Panc1 (cell line): ENCODE measurements around the gene CD276. TPM values are rescaled to one million over a fixed set of nuclear protein-coding genes. Genes with fewer than 3 reads are reported as not detected.

Experiments used
- ATAC-seq: fragments of 200-7000 bp; cut with Tn5 transposase; 2 replicates; pipeline ENCODE4 v1.9.1; 2020; ENCODE audit warnings: mild to moderate bottlenecking, moderate library complexity
- BruUV-seq: library from RNA; stranded (reverse); fragments of 400-500 nt; replicated peaks from 2 replicates; lab custom pipeline; 2021; lab: Mats Ljungman, UMichigan
- CTCF ChIA-PET: fragments of 300-600 bp; sonication (Branson Sonifier 250); formaldehyde crosslinking; loops from one replicate; lab custom pipeline; 2022; ENCODE audit warnings: antibody characterized with exemption; lab: Charles Lee
- POLR2A ChIA-PET: fragments of 300-600 bp; sonication (Branson Sonifier 250); formaldehyde crosslinking; loops from one replicate; lab custom pipeline; 2022; ENCODE audit warnings: antibody characterized with exemption; lab: Charles Lee
- DNase-seq: peaks from one replicate; pipeline ENCODE4 v3.0.0-alpha.2; 2010; ENCODE audit warnings: low read depth, low spot score
- H3K27ac ChIP-seq: 2 replicates; pipeline ENCODE4 v1.5.1; 2011; ENCODE audit warnings: mild to moderate bottlenecking, low read length, inconsistent platforms
- H3K27me3 ChIP-seq: fragments of 200-500 bp; sonication (Bioruptor generic); 2 replicates; pipeline ENCODE4 v1.6.0; 2014; ENCODE audit warnings: low read length, inconsistent platforms; ENCODE audit not compliant: control insufficient read depth, insufficient read depth
- H3K36me3 ChIP-seq: fragments of 200-500 bp; sonication (Bioruptor generic); 2 replicates; pipeline ENCODE4 v1.5.1; 2014; ENCODE audit warnings: inconsistent platforms, mild to moderate bottlenecking, low read length, moderate library complexity; ENCODE audit not compliant: control insufficient read depth, insufficient read depth
- H3K4me1 ChIP-seq: 2 replicates; pipeline ENCODE4 v1.5.1; 2011; ENCODE audit warnings: inconsistent platforms, mild to moderate bottlenecking, low read length, moderate library complexity; ENCODE audit not compliant: control insufficient read depth, insufficient read depth
- H3K4me3 ChIP-seq, 2 experiments: 2 replicates each; pipeline ENCODE4 v1.5.1; 2011 to 2012; ENCODE audit warnings: low read depth in 2 of 2, low read length in 2 of 2, mild to moderate bottlenecking in 2 of 2, inconsistent platforms in 1 of 2, moderate library complexity in 1 of 2
- H3K9me3 ChIP-seq: fragments of 200-500 bp; sonication (Bioruptor generic); 2 replicates; pipeline ENCODE4 v1.5.1; 2014; ENCODE audit warnings: low read depth, mild to moderate bottlenecking, inconsistent platforms, low read length, moderate library complexity; ENCODE audit not compliant: control insufficient read depth, insufficient read depth
- POLR2AphosphoS5 ChIP-seq: IDR thresholded peaks from 2 replicates; pipeline ENCODE4 v1.6.1; 2012; ENCODE audit warnings: mild to moderate bottlenecking, low read depth, low read length, moderate library complexity
- SIN3A ChIP-seq: IDR thresholded peaks from 2 replicates; pipeline ENCODE4 v1.6.1; 2012; ENCODE audit warnings: low read depth, mild to moderate bottlenecking, low read length, moderate library complexity, borderline replicate concordance; ENCODE audit not compliant: insufficient read depth
- TCF7L2 ChIP-seq: IDR thresholded peaks from 2 replicates; pipeline ENCODE4 v1.6.1; 2011; ENCODE audit warnings: mild to moderate bottlenecking, low read depth, low read length, inconsistent platforms
- in situ Hi-C: cut with HindIII; loops from 2 replicates; pipeline ENCODE4 v1.10.0; 2016; ENCODE audit warnings: low sequenced_read_pairs, low pct_unique_long_range_greater_than_20kb
- intact Hi-C: fragments of 100-400 bp; cut with micrococcal nuclease; formaldehyde crosslinking; loops from one replicate; pipeline ENCODE4 v1.10.0; 2022; ENCODE audit not compliant: unreplicated experiment
- total RNA-seq: library from RNA; stranded (reverse); gene quantifications from one replicate; pipeline ENCODE4 v1.2.1, GENCODE V29; 2021; ENCODE audit not compliant: unreplicated experiment
- TF ChIP-seq, protein P1 (sequence below): fragments of 450-650 bp; IDR thresholded peaks from 2 replicates; pipeline ENCODE4 v1.5.1; 2017; ENCODE audit warnings: mild to moderate bottlenecking
- TF ChIP-seq, protein P2 (sequence below), 2 experiments: IDR thresholded peaks; 2 replicates each; pipeline ENCODE4 v1.6.1; 2011 to 2012; ENCODE audit warnings: low read depth in 2 of 2, control low read depth in 1 of 2, low read length in 1 of 2, mild to moderate bottlenecking in 1 of 2, moderate library complexity in 1 of 2; ENCODE audit not compliant: insufficient read depth in 1 of 2

CD276 gene
- total RNA-seq, 1 experiment from 2014 or later: 99.1 TPM

DNA sequence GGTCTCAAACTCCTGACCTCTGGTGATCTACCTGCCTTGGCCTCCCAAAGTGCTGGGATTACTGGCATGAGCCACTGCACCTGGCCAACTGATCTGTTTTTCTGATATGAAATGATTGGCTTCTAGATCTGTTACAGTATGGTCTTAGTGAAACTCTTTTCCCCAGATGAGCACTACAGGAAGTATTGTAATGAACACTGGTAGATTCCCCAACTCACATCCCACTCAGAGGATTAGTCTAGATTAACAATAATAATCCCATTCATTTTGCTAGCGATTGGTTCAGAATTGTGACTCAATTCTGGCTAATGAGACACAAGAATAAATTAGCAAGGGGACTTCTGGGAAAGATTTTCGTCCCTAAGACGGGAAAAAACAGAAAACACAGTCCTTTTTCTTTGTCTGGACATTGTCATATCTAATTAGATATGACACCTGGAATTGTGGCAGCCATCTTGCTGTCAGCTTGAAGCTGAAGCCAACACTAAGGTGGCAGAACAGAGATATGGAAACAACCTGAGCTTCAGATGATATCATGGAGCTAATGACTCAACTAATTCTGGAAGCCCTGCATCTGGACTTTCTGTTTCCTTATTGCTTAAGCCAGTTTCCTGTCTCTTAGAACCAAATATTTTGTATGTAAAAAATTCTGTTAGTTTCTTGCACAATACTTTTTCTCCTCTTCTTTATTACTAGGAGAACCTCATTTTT, 33.6 kb upstream of the CD276 start:
- H3K9me3 ChIP-seq: no peaks in the 10 kb centered on the region
- no peak overlapping the region for H3K27ac ChIP-seq
- POLR2A ChIA-PET: no interaction called here
- no peaks in the 10 kb centered on the region for H3K4me1 ChIP-seq
- no peak overlapping the region for H3K4me3 ChIP-seq
- no TSS peak for BruUV-seq
- CTCF ChIA-PET: no interaction called here
- in situ Hi-C loops: no loop called here
- intact Hi-C loops: no loop called here
- H3K36me3 ChIP-seq: no peaks in the 10 kb centered on the region
- TF ChIP-seq, protein P1, sequence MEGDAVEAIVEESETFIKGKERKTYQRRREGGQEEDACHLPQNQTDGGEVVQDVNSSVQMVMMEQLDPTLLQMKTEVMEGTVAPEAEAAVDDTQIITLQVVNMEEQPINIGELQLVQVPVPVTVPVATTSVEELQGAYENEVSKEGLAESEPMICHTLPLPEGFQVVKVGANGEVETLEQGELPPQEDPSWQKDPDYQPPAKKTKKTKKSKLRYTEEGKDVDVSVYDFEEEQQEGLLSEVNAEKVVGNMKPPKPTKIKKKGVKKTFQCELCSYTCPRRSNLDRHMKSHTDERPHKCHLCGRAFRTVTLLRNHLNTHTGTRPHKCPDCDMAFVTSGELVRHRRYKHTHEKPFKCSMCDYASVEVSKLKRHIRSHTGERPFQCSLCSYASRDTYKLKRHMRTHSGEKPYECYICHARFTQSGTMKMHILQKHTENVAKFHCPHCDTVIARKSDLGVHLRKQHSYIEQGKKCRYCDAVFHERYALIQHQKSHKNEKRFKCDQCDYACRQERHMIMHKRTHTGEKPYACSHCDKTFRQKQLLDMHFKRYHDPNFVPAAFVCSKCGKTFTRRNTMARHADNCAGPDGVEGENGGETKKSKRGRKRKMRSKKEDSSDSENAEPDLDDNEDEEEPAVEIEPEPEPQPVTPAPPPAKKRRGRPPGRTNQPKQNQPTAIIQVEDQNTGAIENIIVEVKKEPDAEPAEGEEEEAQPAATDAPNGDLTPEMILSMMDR: no peak
- no peak for TF ChIP-seq SIN3A
- no peak for TF ChIP-seq TCF7L2
- no peak for TF ChIP-seq POLR2AphosphoS5
- TF ChIP-seq, protein P2, sequence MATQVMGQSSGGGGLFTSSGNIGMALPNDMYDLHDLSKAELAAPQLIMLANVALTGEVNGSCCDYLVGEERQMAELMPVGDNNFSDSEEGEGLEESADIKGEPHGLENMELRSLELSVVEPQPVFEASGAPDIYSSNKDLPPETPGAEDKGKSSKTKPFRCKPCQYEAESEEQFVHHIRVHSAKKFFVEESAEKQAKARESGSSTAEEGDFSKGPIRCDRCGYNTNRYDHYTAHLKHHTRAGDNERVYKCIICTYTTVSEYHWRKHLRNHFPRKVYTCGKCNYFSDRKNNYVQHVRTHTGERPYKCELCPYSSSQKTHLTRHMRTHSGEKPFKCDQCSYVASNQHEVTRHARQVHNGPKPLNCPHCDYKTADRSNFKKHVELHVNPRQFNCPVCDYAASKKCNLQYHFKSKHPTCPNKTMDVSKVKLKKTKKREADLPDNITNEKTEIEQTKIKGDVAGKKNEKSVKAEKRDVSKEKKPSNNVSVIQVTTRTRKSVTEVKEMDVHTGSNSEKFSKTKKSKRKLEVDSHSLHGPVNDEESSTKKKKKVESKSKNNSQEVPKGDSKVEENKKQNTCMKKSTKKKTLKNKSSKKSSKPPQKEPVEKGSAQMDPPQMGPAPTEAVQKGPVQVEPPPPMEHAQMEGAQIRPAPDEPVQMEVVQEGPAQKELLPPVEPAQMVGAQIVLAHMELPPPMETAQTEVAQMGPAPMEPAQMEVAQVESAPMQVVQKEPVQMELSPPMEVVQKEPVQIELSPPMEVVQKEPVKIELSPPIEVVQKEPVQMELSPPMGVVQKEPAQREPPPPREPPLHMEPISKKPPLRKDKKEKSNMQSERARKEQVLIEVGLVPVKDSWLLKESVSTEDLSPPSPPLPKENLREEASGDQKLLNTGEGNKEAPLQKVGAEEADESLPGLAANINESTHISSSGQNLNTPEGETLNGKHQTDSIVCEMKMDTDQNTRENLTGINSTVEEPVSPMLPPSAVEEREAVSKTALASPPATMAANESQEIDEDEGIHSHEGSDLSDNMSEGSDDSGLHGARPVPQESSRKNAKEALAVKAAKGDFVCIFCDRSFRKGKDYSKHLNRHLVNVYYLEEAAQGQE (IDR thresholded peaks at IDR 0.05; ENCODE audit: insufficient read depth in 1 of 2, low read depth in 2 of 2, low read length in 1 of 2): no peak
- ATAC-seq: no peak
- no peaks in the 10 kb centered on the region; the same call in 1 of the 2 replicates for H3K27me3 ChIP-seq
- no peak for DNase-seq

DNA sequence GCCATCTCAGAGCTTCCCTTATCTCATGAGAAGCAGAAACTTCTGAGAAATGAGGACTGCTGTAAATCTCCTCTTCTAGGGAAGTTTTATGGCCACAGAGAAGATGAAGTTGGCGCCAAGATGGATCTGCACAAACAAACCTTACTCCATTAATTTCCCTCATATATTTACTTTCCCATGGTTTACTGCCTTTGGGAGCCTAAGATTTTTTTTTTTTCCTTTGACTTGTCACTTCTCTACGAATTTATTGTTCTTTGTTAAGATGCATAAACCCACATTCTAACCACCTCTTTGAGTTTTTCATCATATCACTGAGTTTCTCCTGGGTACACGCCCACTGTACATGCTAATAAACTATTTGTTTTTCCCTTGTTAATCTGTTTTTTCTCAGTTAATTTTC, 29.5 kb upstream of the CD276 start:
- Histone ChIP-seq H3K9me3 (no peaks in the 10 kb centered on the region), H3K36me3 (no peaks in the 10 kb centered on the region), H3K4me3 (no peak overlapping the region), H3K27ac (no peak overlapping the region), H3K27me3 (peaks cover 4% of the 10 kb centered on the region), H3K4me1 (no peaks in the 10 kb centered on the region)
- intact Hi-C loops (no loop called here), in situ Hi-C loops (no loop called here)
- no peak for ATAC-seq
- POLR2A ChIA-PET: no interaction called here
- no peak for TF ChIP-seq TCF7L2
- TF ChIP-seq, protein P1: no peak
- TF ChIP-seq, protein P2 (IDR thresholded peaks at IDR 0.05; ENCODE audit: insufficient read depth in 1 of 2, low read depth in 2 of 2, low read length in 1 of 2): no peak
- TF ChIP-seq POLR2AphosphoS5: no peak
- no peak for TF ChIP-seq SIN3A
- no peak for DNase-seq
- BruUV-seq: no TSS peak
- CTCF ChIA-PET: no interaction called here
